Astrocyte of the cerebellum (primary cell): ENCODE measurements around the gene GABRG3.

ENCODE experiments used
- DNase-seq: peaks from one replicate; pipeline ENCODE4 v3.0.0-alpha.2; 2011; ENCODE audit warnings: low read depth
- H3K4me3 ChIP-seq: 2 replicates; pipeline ENCODE4 v1.5.1; 2011; ENCODE audit warnings: mild to moderate bottlenecking, low read depth, low read length, moderate library complexity
- in situ Hi-C: cut with HindIII; loops from 2 replicates; pipeline ENCODE4 v1.10.0; 2017; ENCODE audit warnings: low sequenced_read_pairs
- TF ChIP-seq, protein P1 (sequence below): IDR thresholded peaks from 2 replicates; pipeline ENCODE4 v1.5.1; 2012; ENCODE audit warnings: low read length, low read depth, moderate library complexity, mild to moderate bottlenecking; ENCODE audit errors: missing control alignments

Gene GABRG3

DNA sequence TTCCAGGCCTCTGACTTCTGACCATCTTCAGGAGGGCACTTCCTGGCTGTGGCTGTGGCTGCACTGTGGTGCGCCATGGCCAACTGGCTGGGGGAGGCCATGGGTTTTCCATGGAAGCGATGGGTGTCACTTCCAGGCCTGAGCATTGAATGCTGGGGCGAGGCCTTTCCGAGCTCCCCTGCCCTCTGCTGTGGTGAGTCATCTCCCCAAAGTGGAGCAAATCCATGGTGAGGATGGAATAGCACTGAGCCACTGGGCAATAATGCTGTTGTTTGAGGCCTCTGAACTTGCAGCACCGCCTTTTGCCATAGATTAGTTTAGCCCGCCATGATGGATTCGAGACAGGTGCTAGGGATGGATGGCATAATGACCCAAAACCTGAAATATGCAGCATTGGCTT is 155.5 kb downstream of the GABRG3 start:
- in situ Hi-C loops: no loop called here

DNA sequence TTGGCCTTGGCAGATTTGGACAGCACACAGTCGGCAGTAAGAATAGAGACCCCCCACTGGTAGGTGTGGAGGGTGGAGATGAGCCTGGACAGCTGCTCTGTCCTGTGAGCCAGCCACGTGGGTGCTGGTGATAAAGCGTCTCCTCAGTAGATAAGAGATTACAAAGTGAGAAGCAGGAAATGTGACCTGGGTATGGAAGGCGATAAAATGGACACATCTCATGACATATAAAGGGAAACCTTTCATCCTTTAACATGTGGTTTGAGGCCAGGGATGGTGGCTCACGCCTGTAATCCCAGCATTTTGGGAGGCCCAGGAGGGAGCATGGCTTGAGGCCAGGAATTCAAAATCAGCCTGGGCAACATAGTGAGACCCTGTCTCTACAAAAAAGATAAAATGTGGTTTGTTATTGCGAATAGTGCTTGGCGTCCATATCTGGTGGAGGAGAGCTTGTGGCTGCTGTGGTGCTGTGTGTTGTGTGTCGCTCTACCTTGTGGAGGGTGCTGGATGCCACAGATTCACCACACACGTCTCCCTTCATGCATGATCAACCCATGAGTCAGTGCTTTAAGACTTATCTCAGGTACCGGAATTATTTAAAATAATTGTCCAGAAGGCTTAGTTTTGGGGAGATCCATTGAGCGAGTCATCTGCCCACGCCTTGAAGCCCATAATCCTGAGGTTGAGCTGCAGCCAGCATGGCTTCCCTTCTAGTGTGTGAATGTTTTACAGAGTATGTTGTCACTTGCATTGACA is 157.0 kb downstream of the GABRG3 start:
- TF ChIP-seq, protein P1, sequence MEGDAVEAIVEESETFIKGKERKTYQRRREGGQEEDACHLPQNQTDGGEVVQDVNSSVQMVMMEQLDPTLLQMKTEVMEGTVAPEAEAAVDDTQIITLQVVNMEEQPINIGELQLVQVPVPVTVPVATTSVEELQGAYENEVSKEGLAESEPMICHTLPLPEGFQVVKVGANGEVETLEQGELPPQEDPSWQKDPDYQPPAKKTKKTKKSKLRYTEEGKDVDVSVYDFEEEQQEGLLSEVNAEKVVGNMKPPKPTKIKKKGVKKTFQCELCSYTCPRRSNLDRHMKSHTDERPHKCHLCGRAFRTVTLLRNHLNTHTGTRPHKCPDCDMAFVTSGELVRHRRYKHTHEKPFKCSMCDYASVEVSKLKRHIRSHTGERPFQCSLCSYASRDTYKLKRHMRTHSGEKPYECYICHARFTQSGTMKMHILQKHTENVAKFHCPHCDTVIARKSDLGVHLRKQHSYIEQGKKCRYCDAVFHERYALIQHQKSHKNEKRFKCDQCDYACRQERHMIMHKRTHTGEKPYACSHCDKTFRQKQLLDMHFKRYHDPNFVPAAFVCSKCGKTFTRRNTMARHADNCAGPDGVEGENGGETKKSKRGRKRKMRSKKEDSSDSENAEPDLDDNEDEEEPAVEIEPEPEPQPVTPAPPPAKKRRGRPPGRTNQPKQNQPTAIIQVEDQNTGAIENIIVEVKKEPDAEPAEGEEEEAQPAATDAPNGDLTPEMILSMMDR: no peak
- in situ Hi-C loops: no loop called here
- H3K4me3 ChIP-seq: no peak overlapping the region
- DNase-seq: no peak

More for the DNA sequence above, 155.5 kb downstream of the GABRG3 start:
- TF ChIP-seq, protein P1: no peak
- no peak for DNase-seq
- H3K4me3 ChIP-seq: no peak overlapping the region

DNA sequence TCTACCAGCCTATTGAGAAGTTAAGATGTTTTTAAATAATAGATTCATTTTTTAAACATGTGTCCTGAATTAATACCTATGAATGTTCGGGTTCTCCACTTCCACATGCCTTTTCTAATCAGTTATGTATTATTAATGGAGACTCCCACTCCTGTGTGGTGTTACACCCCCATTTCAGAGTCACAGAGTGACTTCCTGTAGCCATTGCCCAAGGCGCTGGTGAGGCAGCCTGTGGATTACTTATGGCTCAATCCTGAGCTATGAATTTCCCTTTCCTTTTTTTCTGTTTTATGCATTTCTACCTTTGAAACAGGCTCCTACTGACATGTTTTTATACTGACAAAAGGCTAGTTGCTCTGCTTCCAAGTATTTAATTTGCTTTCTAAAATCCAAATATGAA is 162.3 kb downstream of the GABRG3 start:
- TF ChIP-seq, protein P1: no peak
- no peak for DNase-seq
- in situ Hi-C loops: no loop called here
- H3K4me3 ChIP-seq: no peak overlapping the region

DNA sequence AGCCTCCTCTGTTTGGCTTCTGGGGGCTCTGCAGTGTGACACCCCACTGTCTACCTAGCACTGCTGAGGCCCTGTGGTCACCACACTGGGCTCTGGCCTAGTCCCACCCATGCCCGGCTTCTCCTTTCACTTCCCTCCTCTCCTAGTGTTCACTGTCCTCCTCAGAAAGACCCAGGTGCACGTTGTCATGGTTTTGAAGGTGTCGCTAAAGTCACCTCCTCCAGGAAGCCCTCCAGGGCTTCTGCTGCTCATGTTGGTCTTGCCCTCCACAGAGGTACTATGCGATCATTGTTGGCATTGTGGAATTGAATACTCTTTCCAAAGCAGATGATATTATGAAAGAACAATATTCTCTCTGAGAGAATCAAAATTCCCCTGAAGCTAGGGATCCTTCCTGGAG is 163.5 kb downstream of the GABRG3 start:
- H3K4me3 ChIP-seq: no peak overlapping the region
- in situ Hi-C loops: no loop called here
- TF ChIP-seq, protein P1: no peak
- DNase-seq: no peak

DNA sequence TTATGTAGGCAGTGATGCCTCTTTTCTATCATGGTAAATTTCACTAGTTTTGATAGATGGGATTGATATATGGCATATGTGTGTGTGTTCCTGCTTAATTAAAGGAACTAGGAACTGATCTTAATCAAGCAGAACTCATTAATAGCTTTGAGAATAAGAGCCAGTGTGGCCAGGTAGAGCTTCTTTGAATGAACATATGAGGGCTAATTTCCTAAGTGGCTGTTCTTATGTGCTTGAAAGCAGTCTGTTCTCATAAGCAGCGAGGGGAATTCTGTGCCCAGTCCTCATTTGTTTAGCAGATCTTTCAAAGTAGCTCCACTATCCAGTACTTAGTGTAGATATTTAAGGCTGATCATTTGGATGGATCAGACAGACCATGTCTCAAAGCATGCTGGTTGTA is 164.2 kb downstream of the GABRG3 start:
- DNase-seq: no peak
- TF ChIP-seq, protein P1: no peak
- H3K4me3 ChIP-seq: no peak overlapping the region
- in situ Hi-C loops: no loop called here

DNA sequence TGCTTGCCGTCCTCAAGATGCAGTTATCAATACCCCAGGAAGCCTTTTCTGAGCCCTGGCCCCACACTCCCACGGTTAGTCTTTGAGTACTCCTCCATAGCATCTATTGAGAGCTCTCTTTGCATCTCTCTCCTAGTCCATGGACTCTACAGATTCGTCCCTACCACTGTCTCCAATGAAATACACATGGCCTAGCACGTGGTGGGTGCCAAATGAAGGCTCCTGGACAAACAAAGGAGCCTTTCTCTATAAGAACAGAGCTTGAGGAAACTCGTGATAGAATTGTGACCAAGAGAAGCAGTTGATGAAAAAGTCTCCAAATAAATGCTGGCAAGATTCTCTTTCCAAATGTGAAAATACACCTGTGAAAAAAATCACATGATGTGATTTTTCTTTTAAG is 166.1 kb downstream of the GABRG3 start:
- in situ Hi-C loops: no loop called here
- no peak for DNase-seq
- H3K4me3 ChIP-seq: no peak overlapping the region
- TF ChIP-seq, protein P1: no peak

DNA sequence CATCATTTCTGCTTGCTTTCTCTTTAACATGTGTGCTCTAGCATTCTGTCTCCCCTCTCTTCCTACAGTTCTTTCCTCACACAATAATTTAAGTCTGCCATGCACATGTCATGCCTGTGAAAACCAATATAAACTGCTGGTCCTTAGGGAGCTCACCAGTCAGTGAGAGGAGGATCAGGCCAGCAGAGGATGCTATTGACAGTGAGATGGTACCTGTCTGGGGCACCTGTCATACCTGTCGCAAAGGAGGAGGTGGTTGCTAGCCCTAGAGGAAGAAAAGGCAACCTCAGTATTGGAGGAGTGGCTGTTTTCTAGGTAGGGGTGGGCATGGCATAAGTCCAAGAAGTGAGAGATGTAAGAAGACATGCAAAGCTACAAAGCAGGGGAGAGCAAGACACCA is 194.6 kb downstream of the GABRG3 start:
- no peak for DNase-seq
- TF ChIP-seq, protein P1: no peak
- in situ Hi-C loops: no loop called here
- no peak overlapping the region for H3K4me3 ChIP-seq
